ENCODE data around the gene PREX1.

Gene PREX1

GRCh38 chr20:48578397-48579098 is 249.3 kb downstream of the PREX1 start:
- H3K27me3 ChIP-seq (ENCODE audit: control insufficient read depth, insufficient read depth, low read length): no peaks in the 10 kb centered on the region
- peaks cover 6% of the 10 kb centered on the region; the same call in 1 of the 2 replicates for H3K4me1 ChIP-seq (ENCODE audit: control insufficient read depth, insufficient read depth, low read length)
- no peaks in the 10 kb centered on the region for H3K9me3 ChIP-seq (ENCODE audit: control insufficient read depth, insufficient read depth, low read depth, low read length)
- H3K4me3 ChIP-seq (ENCODE audit: low read depth, low read length): no peak overlapping the region
- no peaks in the 10 kb centered on the region for H3K36me3 ChIP-seq (ENCODE audit: control insufficient read depth, insufficient read depth, low read length)
- no peak overlapping the region for H3K27ac ChIP-seq (ENCODE audit: low read depth, low read length)
- H3K9ac ChIP-seq (ENCODE audit: low read length): no peak overlapping the region

GRCh38 chr20:48577557-48577956 is 250.2 kb downstream of the PREX1 start:
- no peak overlapping the region for H3K27ac ChIP-seq (ENCODE audit: low read depth, low read length)
- H3K4me1 ChIP-seq (ENCODE audit: control insufficient read depth, insufficient read depth, low read length): peaks cover 6% of the 10 kb centered on the region; the same call in 1 of the 2 replicates
- H3K9me3 ChIP-seq (ENCODE audit: control insufficient read depth, insufficient read depth, low read depth, low read length): no peaks in the 10 kb centered on the region
- H3K36me3 ChIP-seq (ENCODE audit: control insufficient read depth, insufficient read depth, low read length): no peaks in the 10 kb centered on the region
- no peak overlapping the region for H3K4me3 ChIP-seq (ENCODE audit: low read depth, low read length)
- H3K9ac ChIP-seq (ENCODE audit: low read length): no peak overlapping the region
- H3K27me3 ChIP-seq (ENCODE audit: control insufficient read depth, insufficient read depth, low read length): no peaks in the 10 kb centered on the region

DNA sequence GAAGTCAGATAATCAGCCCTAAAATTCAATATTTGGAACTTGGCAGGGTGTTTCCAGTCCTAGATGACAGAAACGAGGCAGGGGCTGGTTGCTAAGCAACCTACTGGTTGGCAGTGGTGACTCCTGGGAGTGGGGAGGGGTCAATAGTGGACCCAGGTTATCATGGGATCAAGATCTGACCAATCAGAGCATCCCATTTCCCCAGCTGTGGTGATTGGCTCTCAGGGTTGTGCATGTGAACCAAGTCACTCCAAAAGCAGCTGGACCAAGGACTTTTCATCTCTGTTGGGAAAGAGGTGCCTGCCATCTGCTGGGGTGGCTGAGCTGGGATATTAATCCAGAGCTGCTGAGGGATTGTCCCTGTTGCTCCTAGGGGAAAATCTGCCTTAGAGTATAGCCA is 253.4 kb downstream of the PREX1 start:
- no peaks in the 10 kb centered on the region for H3K9me3 ChIP-seq (ENCODE audit: control insufficient read depth, insufficient read depth, low read depth, low read length)
- no peak overlapping the region for H3K9ac ChIP-seq (ENCODE audit: low read length)
- no peaks in the 10 kb centered on the region for H3K27me3 ChIP-seq (ENCODE audit: control insufficient read depth, insufficient read depth, low read length)
- no peak overlapping the region for H3K27ac ChIP-seq (ENCODE audit: low read depth, low read length)
- no peaks in the 10 kb centered on the region for H3K36me3 ChIP-seq (ENCODE audit: control insufficient read depth, insufficient read depth, low read length)
- no peaks in the 10 kb centered on the region for H3K4me1 ChIP-seq (ENCODE audit: control insufficient read depth, insufficient read depth, low read length)
- no peak overlapping the region for H3K4me3 ChIP-seq (ENCODE audit: low read depth, low read length)
